ENCODE measurements around the gene EIF3L.
A peak's percentile ranks its signal among the peaks of the same experiment; 100 is the strongest.

The EIF3L gene

GRCh38 chr22:37817705-37818408 is 31.4 kb upstream of the EIF3L start:
- peak; percentile 56 to 85 for DNase-seq (ENCODE audit: low read depth in 2 of 2)

DNA sequence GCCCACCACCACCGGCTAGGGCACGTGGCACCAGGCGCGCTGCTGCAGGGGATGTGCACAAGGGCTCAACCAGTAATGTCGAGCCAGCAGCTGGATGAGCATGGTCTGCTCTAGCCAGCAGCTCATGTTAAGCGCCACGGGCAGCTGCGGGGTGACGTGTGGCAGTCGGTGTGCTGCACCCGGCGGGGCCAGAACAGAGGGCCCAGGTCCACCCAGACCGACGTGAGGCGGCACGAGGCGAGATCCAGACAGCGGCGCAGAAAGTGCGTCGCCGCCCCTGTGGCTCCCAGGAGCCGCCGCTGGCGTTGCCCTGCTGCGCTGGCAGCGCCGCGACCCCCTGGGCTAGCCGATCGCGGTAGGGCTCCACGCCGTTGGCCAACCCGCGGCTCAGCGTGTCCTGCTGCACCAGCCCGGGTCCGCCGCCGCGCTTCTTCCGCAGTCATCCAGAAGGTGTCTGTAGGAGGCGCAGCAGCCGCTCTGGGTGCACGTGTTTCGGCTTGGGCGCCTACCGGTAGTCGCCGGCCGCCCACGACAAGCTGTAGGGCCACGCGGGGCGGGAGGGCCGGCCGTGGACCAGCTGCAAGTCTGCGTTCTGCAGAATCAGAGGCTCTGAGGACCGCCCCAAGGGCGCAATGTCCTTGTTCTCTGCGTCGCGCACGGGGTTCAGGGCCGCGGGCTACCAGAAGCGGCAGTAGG is 30.7 kb upstream of the EIF3L start:
- peak; percentile 23 to 46 for DNase-seq (ENCODE audit: low read depth in 2 of 2)

- no peak for DNase-seq (ENCODE audit: low read depth in 2 of 2)
Measured at GRCh38 chr22:37819105-37819433, 30.1 kb upstream of the EIF3L start.

DNA sequence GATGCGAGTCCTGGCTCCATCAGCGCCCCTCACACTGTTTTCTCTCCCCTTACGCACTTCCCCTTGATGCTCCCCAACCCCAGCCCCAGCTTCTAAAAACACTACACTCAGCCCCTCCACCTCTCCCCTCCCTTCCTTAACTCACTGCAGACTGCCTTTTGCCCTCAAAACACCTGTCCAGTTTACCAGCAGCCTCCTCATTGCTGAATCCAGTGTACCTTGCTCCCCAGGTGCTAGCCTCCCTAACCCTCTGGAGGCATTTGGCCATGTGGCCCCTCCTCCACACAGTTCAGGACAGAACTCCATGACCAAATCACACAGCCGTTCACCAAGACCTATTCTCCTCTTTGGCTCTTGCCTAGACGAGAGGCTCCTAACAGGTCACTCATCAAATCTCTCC is 28.9 kb upstream of the EIF3L start:
- no peak for DNase-seq (ENCODE audit: low read depth in 2 of 2)

GRCh38 chr22:37822079-37822833 is 27.0 kb upstream of the EIF3L start:
- no peak for DNase-seq (ENCODE audit: low read depth in 2 of 2)

DNA sequence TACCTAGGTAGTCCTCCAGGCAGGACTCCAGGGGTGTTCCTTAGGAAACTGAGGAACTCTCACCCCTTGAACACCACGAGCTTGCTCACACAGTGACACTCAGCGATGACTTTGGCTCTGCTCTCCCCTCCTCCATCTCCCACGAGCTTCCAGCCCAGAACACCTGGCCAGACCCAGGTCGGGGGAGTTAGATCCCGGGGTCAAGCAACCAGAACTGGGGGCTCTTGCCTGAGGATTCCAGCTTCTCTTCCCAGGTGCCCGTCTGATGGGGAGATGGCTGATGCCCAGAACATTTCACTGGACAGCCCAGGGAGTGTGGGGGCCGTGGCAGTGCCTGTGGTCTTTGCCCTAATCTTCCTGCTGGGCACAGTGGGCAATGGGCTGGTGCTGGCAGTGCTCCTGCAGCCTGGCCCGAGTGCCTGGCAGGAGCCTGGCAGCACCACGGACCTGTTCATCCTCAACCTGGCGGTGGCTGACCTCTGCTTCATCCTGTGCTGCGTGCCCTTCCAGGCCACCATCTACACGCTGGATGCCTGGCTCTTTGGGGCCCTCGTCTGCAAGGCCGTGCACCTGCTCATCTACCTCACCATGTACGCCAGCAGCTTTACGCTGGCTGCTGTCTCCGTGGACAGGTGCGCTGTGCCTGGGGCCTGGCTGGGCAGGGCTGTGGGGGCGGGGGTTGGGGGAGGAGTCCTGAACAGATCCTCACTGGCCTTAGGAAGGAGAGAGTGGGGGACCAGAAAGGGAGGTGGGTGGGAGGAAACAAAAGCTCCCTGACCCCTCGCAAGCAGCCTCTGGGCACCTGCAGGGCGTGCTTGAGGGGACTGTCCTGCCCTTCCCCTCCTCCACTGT is 25.9 kb upstream of the EIF3L start, which contains the start of gene GALR3:
Gene GALR3, plus strand, starts transcription at position 249 of the 852 bp plus-strand sequence. Its CDS starts 25 bp downstream, at position 274.
- DNase-seq (ENCODE audit: low read depth in 2 of 2): no peak

GRCh38 chr22:37824674-37825641 is 24.3 kb upstream of the EIF3L start:
- no peak for DNase-seq (ENCODE audit: low read depth in 2 of 2)

DNA sequence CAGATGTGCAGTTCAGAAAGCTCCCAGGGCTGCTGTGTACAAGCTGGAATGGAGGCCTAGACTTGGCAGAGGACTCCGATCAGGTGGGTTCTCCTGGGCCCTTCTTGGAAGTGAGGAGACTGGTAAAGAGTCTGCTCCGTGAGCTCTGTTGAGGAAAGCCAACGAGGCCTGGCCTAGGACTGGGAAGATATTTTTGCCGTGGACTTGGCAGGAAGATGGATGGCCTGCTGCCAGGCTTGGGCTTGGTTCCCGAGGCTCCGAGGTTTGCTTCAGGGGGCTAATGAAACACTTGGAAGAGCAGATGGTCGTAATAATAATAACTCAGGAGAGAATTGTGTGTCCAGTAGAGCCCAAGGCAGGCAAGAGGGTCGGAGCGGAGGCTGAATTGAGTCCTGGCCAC is 22.2 kb upstream of the EIF3L start:
- no peak for DNase-seq (ENCODE audit: low read depth in 2 of 2)

DNA sequence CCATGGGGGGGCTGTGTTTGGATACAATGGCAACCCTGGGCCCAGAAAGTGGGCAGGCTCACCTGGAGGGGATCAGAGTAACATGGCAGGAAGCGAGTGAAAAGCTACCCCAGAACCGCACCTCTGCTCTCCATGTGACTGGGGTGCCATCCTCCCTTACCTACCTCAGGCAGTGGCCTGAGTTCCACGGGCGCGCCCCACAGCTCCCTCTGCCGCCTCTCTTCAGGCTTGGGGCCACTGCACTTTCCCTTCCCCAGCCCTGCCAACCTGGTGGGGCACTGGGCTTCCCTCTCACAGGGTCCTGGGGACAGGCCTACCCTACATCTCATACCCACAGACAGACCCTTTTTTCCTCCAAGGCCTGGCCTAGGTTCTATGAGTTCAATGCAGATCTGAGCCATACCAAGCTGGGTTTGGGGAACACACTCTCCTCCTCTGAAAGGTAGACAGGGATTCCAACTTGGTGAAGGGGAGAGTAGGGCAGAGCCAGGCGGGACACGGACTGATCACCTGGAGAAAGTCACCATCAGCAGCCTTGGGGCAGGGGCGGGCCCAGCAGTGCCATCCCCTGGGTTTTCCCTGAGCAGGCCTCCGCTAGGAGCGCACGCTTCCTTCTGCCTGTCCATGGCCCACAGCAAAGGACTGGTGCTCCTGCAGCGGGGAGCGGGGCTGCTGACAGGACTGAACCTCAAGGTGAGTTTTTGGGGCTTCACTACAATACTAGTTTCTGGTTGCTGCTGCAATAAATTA is 19.0 kb upstream of the EIF3L start:
- no peak for DNase-seq (ENCODE audit: low read depth in 2 of 2)

- no peak for DNase-seq (ENCODE audit: low read depth in 2 of 2)
Measured at GRCh38 chr22:37831472-37831871, 17.7 kb upstream of the EIF3L start.

DNA sequence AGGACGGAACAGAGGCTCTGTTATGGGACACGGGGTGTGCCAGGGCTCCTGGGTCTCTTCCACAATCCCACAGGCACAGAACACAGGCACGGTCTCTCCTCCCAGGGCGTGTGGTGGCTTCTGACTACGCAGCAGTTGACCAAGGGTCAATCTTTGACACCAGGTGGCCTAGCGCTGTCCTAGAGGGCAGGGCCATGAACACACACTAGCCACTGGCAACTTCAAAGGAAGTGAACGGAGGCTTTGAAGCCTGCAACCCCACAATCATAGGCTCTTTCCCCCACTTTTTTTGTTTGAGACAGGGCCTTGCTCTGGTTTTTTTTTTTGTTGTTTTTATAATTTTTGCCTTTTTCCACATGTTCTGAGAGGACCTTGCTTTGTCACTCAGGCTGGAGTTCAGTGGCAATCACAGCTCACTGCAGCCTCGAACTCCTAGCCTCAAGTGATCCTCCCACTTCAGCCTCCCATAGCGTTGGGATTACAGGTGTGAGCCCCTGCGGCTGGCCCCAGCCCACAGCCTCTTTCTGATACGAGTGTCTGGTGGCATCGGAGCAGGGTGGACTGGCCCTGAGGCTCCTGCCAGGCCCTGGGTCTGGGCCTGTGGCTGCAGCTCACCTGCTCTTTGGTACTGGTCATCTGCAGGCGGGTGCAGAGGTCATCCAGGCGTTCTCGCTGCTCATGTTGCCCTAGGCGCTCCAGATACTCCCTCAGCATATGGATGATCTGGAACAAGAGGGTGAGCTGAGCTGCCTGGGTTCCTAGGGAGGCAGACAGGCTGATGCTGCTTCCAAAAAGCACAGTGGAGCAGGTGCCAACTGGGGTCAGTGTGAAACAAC is 17.0 kb upstream of the EIF3L start:
- DNase-seq (ENCODE audit: low read depth in 2 of 2): no peak

- DNase-seq (ENCODE audit: low read depth in 2 of 2): no peak
Measured at GRCh38 chr22:37842015-37842793, 7.0 kb upstream of the EIF3L start.

GRCh38 chr22:37843741-37844089 is 5.5 kb upstream of the EIF3L start:
- peak; percentile 6 to 17 for DNase-seq (ENCODE audit: low read depth in 2 of 2)

- no peak for DNase-seq (ENCODE audit: low read depth in 2 of 2)
Measured at GRCh38 chr22:37844904-37845329, 4.3 kb upstream of the EIF3L start.

GRCh38 chr22:37846433-37846832 is 2.8 kb upstream of the EIF3L start:
- DNase-seq (ENCODE audit: low read depth in 2 of 2): no peak

GRCh38 chr22:37848587-37849088 is 581 bp upstream of the EIF3L start:
- no peak for DNase-seq (ENCODE audit: low read depth in 2 of 2)

DNA sequence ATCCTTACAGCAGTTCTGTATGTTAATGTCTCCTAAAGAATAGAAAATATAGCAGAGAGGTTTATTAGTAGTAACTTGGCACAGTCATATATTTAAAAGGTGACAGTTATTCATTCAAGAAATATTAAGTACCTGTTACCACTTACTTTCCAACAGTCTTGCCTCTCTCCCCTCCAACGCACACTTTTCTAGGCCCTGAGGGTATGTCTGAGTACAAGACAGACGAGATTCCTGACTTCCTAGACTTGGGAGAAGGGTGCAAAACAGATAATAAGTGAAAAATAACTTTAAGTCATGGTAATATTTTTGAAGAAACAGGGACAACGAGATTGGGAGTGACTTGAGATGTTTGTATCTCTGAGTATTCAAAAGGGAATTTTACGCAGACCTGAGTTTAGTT is 1.6 kb downstream of the EIF3L start:
- DNase-seq (ENCODE audit: low read depth in 2 of 2): no peak

DNA sequence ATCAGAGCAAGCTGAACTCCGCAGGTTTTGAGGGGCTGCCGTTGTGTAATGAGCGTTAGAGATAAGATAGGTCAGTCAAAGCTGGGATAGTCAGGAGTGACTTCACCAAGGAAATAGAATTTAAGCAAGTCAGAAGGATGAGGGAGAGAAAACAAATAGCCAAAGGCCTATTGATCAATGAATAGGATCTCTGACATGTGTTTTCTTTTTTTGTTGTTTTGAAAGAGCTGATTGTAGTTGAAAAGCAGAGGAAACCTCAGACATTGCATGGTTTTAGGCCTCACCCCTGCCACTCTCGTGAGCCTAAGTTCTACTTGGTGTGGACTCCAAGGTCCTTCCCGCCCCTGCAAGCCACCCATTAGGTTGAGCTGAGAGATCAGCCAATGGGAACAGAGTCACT is 3.2 kb downstream of the EIF3L start:
- DNase-seq (ENCODE audit: low read depth in 2 of 2): no peak

Measured in stimulated activated CD4-positive, alpha-beta T cell treated with anti-CD3 and anti-CD28 coated beads, Interleukin-1b, Interleukin-23, amount 100 ng/mL, for 1 hour (primary cell).